PC-3 (cell line): ENCODE measurements around the gene SPATA2.

ENCODE experiments used
- CTCF ChIP-seq: fragments of 300-600 bp; sonication (generic); conservative IDR thresholded peaks from 2 replicates; pipeline ENCODE4 v1.5.1; 2017; ENCODE audit warnings: antibody characterized with exemption, low read depth, mild to moderate bottlenecking, low read length
- EZH2 ChIP-seq: fragments of 300-600 bp; sonication (generic); IDR thresholded peaks from one replicate; pipeline ENCODE4 v1.6.1; 2017; ENCODE audit warnings: antibody characterized with exemption, mild to moderate bottlenecking, low read length; ENCODE audit not compliant: unreplicated experiment

DNA sequence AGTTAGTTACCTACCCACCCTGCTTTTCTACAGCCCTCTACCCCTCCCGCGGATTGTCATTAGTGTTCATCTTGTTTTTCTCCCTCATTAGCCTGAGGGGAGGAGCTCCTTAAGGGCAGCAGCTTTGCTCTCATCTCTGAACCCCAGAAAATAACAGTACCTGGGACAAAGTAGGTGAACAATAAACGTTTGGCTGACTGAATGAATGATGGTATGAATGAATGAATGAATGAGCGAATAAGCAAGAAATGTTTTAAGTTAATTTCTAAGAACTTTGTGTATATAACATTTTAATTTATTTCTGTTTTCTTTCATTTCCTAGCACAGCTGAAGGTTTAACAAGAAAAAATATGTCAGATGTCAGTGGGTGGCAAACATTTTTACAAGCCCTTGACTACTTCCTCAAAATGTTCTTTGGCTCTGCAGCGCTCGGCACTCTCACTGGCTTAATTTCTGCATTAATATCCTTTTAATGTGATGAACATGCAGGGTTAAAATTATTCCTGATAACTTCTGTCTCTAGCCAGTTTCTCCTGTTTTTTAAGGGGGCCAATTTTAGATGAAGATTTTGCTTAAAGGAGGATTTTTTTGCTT is 52.6 kb downstream of the SPATA2 start:
- no peak for TF ChIP-seq CTCF
- TF ChIP-seq EZH2 = no peak
